ENCODE results near the gene RAD51B. TPM values are rescaled to one million over a fixed set of nuclear protein-coding genes. Genes with fewer than 3 reads are reported as not detected.

Gene RAD51B
- total RNA-seq, 1 experiment from 2014 or later: 20.0 TPM

- no peak overlapping the region for H3K27ac ChIP-seq (ENCODE audit: low read depth, low read length)
- POLR2A ChIA-PET: no interaction called here
- DNase-seq (ENCODE audit: low read depth, low spot score): no peak
- TF ChIP-seq TCF7L2 (IDR thresholded peaks at IDR 0.05; ENCODE audit: borderline replicate concordance, extremely low read depth, insufficient read depth, insufficient read length) (no peak), SP1 (IDR thresholded peaks at IDR 0.05; ENCODE audit: low read depth) (no peak), ELF1 (IDR thresholded peaks at IDR 0.05; ENCODE audit: borderline replicate concordance, low read depth) (no peak), SRF (IDR thresholded peaks at IDR 0.05; ENCODE audit: low read depth) (no peak), POLR2A (IDR thresholded peaks at IDR 0.05; ENCODE audit: borderline replicate concordance, extremely low read depth, insufficient read depth, insufficient read length) (no peak), FOSL1 (IDR thresholded peaks at IDR 0.05; ENCODE audit: low read depth) (no peak)
- TF ChIP-seq, protein P1, sequence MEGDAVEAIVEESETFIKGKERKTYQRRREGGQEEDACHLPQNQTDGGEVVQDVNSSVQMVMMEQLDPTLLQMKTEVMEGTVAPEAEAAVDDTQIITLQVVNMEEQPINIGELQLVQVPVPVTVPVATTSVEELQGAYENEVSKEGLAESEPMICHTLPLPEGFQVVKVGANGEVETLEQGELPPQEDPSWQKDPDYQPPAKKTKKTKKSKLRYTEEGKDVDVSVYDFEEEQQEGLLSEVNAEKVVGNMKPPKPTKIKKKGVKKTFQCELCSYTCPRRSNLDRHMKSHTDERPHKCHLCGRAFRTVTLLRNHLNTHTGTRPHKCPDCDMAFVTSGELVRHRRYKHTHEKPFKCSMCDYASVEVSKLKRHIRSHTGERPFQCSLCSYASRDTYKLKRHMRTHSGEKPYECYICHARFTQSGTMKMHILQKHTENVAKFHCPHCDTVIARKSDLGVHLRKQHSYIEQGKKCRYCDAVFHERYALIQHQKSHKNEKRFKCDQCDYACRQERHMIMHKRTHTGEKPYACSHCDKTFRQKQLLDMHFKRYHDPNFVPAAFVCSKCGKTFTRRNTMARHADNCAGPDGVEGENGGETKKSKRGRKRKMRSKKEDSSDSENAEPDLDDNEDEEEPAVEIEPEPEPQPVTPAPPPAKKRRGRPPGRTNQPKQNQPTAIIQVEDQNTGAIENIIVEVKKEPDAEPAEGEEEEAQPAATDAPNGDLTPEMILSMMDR (IDR thresholded peaks at IDR 0.05 in 2 of 3, conservative IDR thresholded peaks at IDR 0.05 in 1 of 3; ENCODE audit: borderline replicate concordance in 1 of 3, insufficient read depth in 1 of 3, low read depth in 2 of 3, low read length in 2 of 3): no peak
- no peaks in the 10 kb centered on the region for H3K27me3 ChIP-seq (ENCODE audit: insufficient read depth, low read length)
- H3K79me2 ChIP-seq (ENCODE audit: insufficient read depth, low read length): no peaks in the 10 kb centered on the region
- H3K4me1 ChIP-seq (ENCODE audit: control insufficient read depth in 1 of 2, insufficient read depth in 2 of 2, low read length in 2 of 2): no peaks in the 10 kb centered on the region; a peak in 1 of 4 replicates
- H3K4me3 ChIP-seq (replicated peaks in 1 of 2; ENCODE audit: low read depth in 1 of 2, low read length in 2 of 2): no peak overlapping the region
- H3K9ac ChIP-seq (ENCODE audit: low read length): no peak overlapping the region
- ATAC-seq: no peak
- RAD21 ChIA-PET (ENCODE audit: low non-redundant PET in 1 of 2, low total read pairs in 2 of 2, uncharacterized antibody in 2 of 2, unreplicated experiment in 2 of 2): no interaction called here
- no peaks in the 10 kb centered on the region for H3K9me3 ChIP-seq (ENCODE audit: control insufficient read depth in 1 of 2, insufficient read depth in 1 of 2, low read depth in 1 of 2, low read length in 2 of 2)
- H3K36me3 ChIP-seq (ENCODE audit: control insufficient read depth in 1 of 2, insufficient read depth in 2 of 2, low read length in 2 of 2): no peaks in the 10 kb centered on the region
- no peak overlapping the region for H2AFZ ChIP-seq (ENCODE audit: low read depth, low read length, poor library complexity, severe bottlenecking)
- CTCF ChIA-PET: no interaction called here
- intact Hi-C loops (cut with micrococcal nuclease): no loop called here
- no peaks in the 10 kb centered on the region for H4K20me1 ChIP-seq (ENCODE audit: insufficient read depth)
- H3K9me2 ChIP-seq (ENCODE audit: insufficient read depth): no peaks in the 10 kb centered on the region
- no peak overlapping the region for H3K4me2 ChIP-seq (ENCODE audit: low read length)
- no TSS peak for BruUV-seq (replicated peaks)
Observed at GRCh38 chr14:68284834-68285233, 465.3 kb downstream of the RAD51B start.

GRCh38 chr14:68285421-68286179, 466.0 kb downstream of the RAD51B start:
- H3K79me2 ChIP-seq (ENCODE audit: insufficient read depth, low read length): no peaks in the 10 kb centered on the region
- no peaks in the 10 kb centered on the region; a peak in 1 of 4 replicates for H3K4me1 ChIP-seq (ENCODE audit: control insufficient read depth in 1 of 2, insufficient read depth in 2 of 2, low read length in 2 of 2)
- ChIA-PET RAD21 (ENCODE audit: low non-redundant PET in 1 of 2, low total read pairs in 2 of 2, uncharacterized antibody in 2 of 2, unreplicated experiment in 2 of 2) (no interaction called here), POLR2A (no interaction called here), CTCF (no interaction called here)
- no peak overlapping the region for H3K4me3 ChIP-seq (replicated peaks in 1 of 2; ENCODE audit: low read depth in 1 of 2, low read length in 2 of 2)
- intact Hi-C loops (cut with micrococcal nuclease): no loop called here
- H3K27ac ChIP-seq (ENCODE audit: low read depth, low read length): no peak overlapping the region
- no peaks in the 10 kb centered on the region for H3K9me3 ChIP-seq (ENCODE audit: control insufficient read depth in 1 of 2, insufficient read depth in 1 of 2, low read depth in 1 of 2, low read length in 2 of 2)
- TF ChIP-seq SIN3A (IDR thresholded peaks at IDR 0.05; ENCODE audit: low read depth): no peak
- no peak for TF ChIP-seq POLR2A (IDR thresholded peaks at IDR 0.05; ENCODE audit: borderline replicate concordance, extremely low read depth, insufficient read depth, insufficient read length)
- TF ChIP-seq ZNF274 (IDR thresholded peaks at IDR 0.05; ENCODE audit: low read depth, low read length): no peak
- TF ChIP-seq, protein P2, sequence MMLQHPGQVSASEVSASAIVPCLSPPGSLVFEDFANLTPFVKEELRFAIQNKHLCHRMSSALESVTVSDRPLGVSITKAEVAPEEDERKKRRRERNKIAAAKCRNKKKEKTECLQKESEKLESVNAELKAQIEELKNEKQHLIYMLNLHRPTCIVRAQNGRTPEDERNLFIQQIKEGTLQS (IDR thresholded peaks at IDR 0.05): no peak
- TF ChIP-seq RAD21 (IDR thresholded peaks at IDR 0.05; ENCODE audit: low read depth): no peak
- no peak for TF ChIP-seq ELF1 (IDR thresholded peaks at IDR 0.05; ENCODE audit: borderline replicate concordance, low read depth)
- no peak for TF ChIP-seq POLR2AphosphoS5 (IDR thresholded peaks at IDR 0.05; ENCODE audit: low read depth, low read length)
- no peak for TF ChIP-seq EGR1 (IDR thresholded peaks at IDR 0.05; ENCODE audit: low read depth)
- TF ChIP-seq, protein P3, sequence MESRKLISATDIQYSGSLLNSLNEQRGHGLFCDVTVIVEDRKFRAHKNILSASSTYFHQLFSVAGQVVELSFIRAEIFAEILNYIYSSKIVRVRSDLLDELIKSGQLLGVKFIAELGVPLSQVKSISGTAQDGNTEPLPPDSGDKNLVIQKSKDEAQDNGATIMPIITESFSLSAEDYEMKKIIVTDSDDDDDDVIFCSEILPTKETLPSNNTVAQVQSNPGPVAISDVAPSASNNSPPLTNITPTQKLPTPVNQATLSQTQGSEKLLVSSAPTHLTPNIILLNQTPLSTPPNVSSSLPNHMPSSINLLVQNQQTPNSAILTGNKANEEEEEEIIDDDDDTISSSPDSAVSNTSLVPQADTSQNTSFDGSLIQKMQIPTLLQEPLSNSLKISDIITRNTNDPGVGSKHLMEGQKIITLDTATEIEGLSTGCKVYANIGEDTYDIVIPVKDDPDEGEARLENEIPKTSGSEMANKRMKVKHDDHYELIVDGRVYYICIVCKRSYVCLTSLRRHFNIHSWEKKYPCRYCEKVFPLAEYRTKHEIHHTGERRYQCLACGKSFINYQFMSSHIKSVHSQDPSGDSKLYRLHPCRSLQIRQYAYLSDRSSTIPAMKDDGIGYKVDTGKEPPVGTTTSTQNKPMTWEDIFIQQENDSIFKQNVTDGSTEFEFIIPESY (IDR thresholded peaks at IDR 0.05; ENCODE audit: extremely low read depth, insufficient replicate concordance, low read length): no peak
- no peak for TF ChIP-seq FOSL1 (IDR thresholded peaks at IDR 0.05; ENCODE audit: low read depth)
- no peak overlapping the region for H3K9ac ChIP-seq (ENCODE audit: low read length)
- ATAC-seq: no peak
- no peaks in the 10 kb centered on the region for H3K9me2 ChIP-seq (ENCODE audit: insufficient read depth)
- no peaks in the 10 kb centered on the region for H3K36me3 ChIP-seq (ENCODE audit: control insufficient read depth in 1 of 2, insufficient read depth in 2 of 2, low read length in 2 of 2)
- no TSS peak for BruUV-seq (replicated peaks)
- no peaks in the 10 kb centered on the region for H3K27me3 ChIP-seq (ENCODE audit: insufficient read depth, low read length)
- no peak overlapping the region for H2AFZ ChIP-seq (ENCODE audit: low read depth, low read length, poor library complexity, severe bottlenecking)
- no peaks in the 10 kb centered on the region for H4K20me1 ChIP-seq (ENCODE audit: insufficient read depth)
- no peak for DNase-seq (ENCODE audit: low read depth, low spot score)
- H3K4me2 ChIP-seq (ENCODE audit: low read length): no peak overlapping the region

Measured in HCT116 (cell line).